Osteocyte (in vitro differentiated cells): ENCODE results near the gene GAD1. TPM values are rescaled to one million over a fixed set of nuclear protein-coding genes. Genes with fewer than 3 reads are reported as not detected.

ENCODE experiments used
- DNase-seq: peaks from one replicate; pipeline ENCODE4 v3.0.0; 2021; ENCODE audit warnings: mixed read lengths; ENCODE audit not compliant: unreplicated experiment; ENCODE audit errors: extremely low spot score
- H3K27ac Mint-ChIP-seq: one replicate; pipeline ENCODE4 v1.8.0; 2021; ENCODE audit warnings: mild to moderate bottlenecking, mixed read lengths; ENCODE audit not compliant: unreplicated experiment
- H3K27me3 Mint-ChIP-seq: one replicate; pipeline ENCODE4 v1.8.0; 2021; ENCODE audit warnings: mixed read lengths; ENCODE audit not compliant: unreplicated experiment
- H3K36me3 Mint-ChIP-seq: one replicate; pipeline ENCODE4 v1.8.0; 2021; ENCODE audit warnings: mixed read lengths; ENCODE audit not compliant: unreplicated experiment
- H3K4me1 Mint-ChIP-seq: one replicate; pipeline ENCODE4 v1.8.0; 2021; ENCODE audit warnings: mixed read lengths; ENCODE audit not compliant: unreplicated experiment
- H3K4me3 Mint-ChIP-seq: one replicate; pipeline ENCODE4 v1.8.0; 2021; ENCODE audit warnings: mild to moderate bottlenecking, moderate library complexity, mixed read lengths; ENCODE audit not compliant: unreplicated experiment
- H3K9me3 Mint-ChIP-seq: one replicate; pipeline ENCODE4 v1.8.0; 2021; ENCODE audit warnings: mixed read lengths; ENCODE audit not compliant: unreplicated experiment
- CTCF ChIP-seq: fragments of 200-600 bp; sonication (generic); IDR thresholded peaks from 2 replicates; pipeline ENCODE4 v1.5.0; 2021; ENCODE audit warnings: antibody characterized with exemption, mild to moderate bottlenecking, moderate library complexity
- total RNA-seq: library from RNA; stranded (reverse); gene quantifications from 2 replicates; pipeline ENCODE4 v1.2.1, GENCODE V29; 2021

GAD1 gene
- total RNA-seq, 1 donor from 2014 or later, result not detected

GRCh38 chr2:170845343-170845742 lies 28.7 kb downstream of the GAD1 start:
- H3K27me3 Mint-ChIP-seq, result no peaks in the 10 kb centered on the region
- H3K4me3 Mint-ChIP-seq, result no peak overlapping the region
- H3K36me3 Mint-ChIP-seq, result no peaks in the 10 kb centered on the region
- H3K4me1 Mint-ChIP-seq, result peaks cover 4% of the 10 kb centered on the region
- H3K27ac Mint-ChIP-seq, result no peak overlapping the region
- no peak for DNase-seq
- H3K9me3 Mint-ChIP-seq, result no peaks in the 10 kb centered on the region
- TF ChIP-seq CTCF, result no peak

DNA sequence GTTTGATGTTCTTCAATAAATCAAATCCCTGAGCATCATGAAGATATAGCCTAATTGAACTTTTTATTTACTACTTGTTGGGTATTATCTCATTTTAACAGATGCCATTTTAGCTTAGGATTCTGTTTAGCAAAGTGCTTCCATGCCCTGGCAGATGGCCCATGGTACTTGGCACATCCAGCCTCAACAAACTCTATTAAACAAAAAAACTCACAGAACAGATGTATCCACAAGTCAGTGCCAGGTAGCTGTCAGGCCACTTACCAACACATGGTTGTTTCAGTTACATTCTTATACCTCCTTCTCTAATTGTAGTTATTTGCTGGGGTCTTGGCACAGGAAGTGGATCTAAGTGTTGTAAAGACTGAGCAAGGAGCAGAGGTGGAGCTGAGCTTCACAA lies 29.6 kb downstream of the GAD1 start:
- no peaks in the 10 kb centered on the region for H3K36me3 Mint-ChIP-seq
- peaks cover 4% of the 10 kb centered on the region for H3K4me1 Mint-ChIP-seq
- no peak for TF ChIP-seq CTCF
- no peaks in the 10 kb centered on the region for H3K9me3 Mint-ChIP-seq
- H3K27me3 Mint-ChIP-seq, result no peaks in the 10 kb centered on the region
- no peak overlapping the region for H3K4me3 Mint-ChIP-seq
- H3K27ac Mint-ChIP-seq, result no peak overlapping the region
- no peak for DNase-seq

DNA sequence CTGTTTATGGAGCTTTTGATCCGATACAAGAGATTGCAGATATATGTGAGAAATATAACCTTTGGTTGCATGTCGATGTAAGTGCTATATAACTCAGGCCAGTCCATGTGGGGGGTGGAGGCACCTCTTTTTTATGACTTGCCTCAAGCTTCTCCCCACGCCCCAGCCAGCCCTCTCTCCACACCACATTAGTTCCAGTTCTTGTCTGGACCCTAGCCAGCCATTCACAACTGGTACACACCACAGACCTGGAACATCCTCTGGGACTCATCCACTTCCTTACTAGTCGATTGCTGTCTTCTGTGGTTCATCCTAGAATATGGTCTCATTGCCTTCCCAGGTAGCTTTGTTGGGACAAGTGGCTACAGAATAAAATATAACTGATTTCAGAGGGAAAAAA lies 31.0 kb downstream of the GAD1 start:
- no peaks in the 10 kb centered on the region for H3K9me3 Mint-ChIP-seq
- no peak overlapping the region for H3K27ac Mint-ChIP-seq
- DNase-seq, result no peak
- no peak for TF ChIP-seq CTCF
- H3K4me3 Mint-ChIP-seq, result no peak overlapping the region
- H3K36me3 Mint-ChIP-seq, result no peaks in the 10 kb centered on the region
- peaks cover 4% of the 10 kb centered on the region for H3K4me1 Mint-ChIP-seq
- H3K27me3 Mint-ChIP-seq, result no peaks in the 10 kb centered on the region

DNA sequence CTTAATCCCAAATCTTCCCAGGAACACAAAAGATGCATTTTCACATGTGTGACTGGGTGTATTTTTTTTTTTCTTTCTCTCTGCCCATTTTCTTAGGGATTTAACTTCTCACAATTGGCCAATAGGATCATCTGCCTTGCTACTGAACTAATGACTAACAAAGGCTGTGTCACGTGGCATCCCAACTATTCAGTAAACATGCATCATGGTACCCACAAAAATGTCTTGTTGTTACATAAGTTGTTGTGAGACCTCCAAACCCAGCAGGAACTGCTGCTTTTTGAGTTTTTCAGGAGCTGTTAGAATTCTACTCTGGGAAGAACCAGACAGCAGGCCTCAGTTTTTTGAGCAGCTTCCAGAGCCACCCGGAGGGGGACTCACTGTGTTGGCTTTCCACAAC lies 31.9 kb downstream of the GAD1 start:
- peaks cover 4% of the 10 kb centered on the region for H3K4me1 Mint-ChIP-seq
- H3K4me3 Mint-ChIP-seq, result no peak overlapping the region
- no peaks in the 10 kb centered on the region for H3K9me3 Mint-ChIP-seq
- DNase-seq, result no peak
- TF ChIP-seq CTCF, result no peak
- peaks cover 3% of the 10 kb centered on the region for H3K27me3 Mint-ChIP-seq
- no peaks in the 10 kb centered on the region for H3K36me3 Mint-ChIP-seq
- no peak overlapping the region for H3K27ac Mint-ChIP-seq

DNA sequence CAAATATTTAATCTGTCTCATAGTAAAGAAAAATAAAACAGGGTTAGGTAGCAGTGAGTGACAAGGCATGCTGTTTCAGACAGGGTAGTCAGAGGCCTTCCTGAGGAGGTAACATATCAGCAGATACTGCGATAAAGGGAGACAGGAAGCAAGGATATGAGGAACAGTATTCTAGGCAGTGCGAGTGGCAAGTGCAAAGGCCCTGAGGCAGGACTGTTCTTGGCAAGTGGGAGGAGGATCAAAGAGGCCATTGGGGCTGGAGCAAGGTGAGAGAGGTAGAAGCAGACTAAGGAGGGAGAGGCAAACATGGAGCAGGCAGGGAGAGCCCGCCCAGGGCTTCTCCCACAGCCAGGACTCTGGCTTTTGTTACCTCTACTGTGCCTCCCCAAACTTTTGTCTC lies 33.6 kb downstream of the GAD1 start:
- H3K4me3 Mint-ChIP-seq, result no peak overlapping the region

More for the DNA sequence above, 33.6 kb downstream of the GAD1 start:
- H3K27ac Mint-ChIP-seq, result no peak overlapping the region
- no peaks in the 10 kb centered on the region for H3K4me1 Mint-ChIP-seq
- DNase-seq, result no peak
- no peaks in the 10 kb centered on the region for H3K9me3 Mint-ChIP-seq
- peaks cover 6% of the 10 kb centered on the region for H3K27me3 Mint-ChIP-seq
- TF ChIP-seq CTCF, result no peak
- H3K36me3 Mint-ChIP-seq, result no peaks in the 10 kb centered on the region
